A549 treated with GW870086 at 1 μM for 4 hours (cell line): ENCODE results near the gene PRLH. TPM values are rescaled to one million over a fixed set of nuclear protein-coding genes. Genes with fewer than 3 reads are reported as not detected.

Experiments
- total RNA-seq: library from RNA; stranded (reverse); fragments of 200-300 nt; extraction: Qiagen RNA extraction; gene quantifications from 5 replicates; pipeline ENCODE4 v1.2.3, GENCODE V29; 2022; ENCODE audit warnings: low read depth

The PRLH gene
- total RNA-seq, result not detected in 5 replicates

GRCh38 chr2:237566401-237567235, at the start of gene PRLH:
Gene PRLH, plus strand, starts transcription at chr2:237566574. Its CDS starts 0 bp downstream, at chr2:237566574.

GRCh38 chr2:237590272-237591140, 24.1 kb downstream of the PRLH start, which contains the start of gene RAB17:
Gene RAB17, minus strand, starts transcription at chr2:237590734. Its CDS starts 4,580 bp downstream, at chr2:237586154.

Other genes starting within 250 kb of the PRLH start
- 0.08 to 0.23 TPM (median 0.14 TPM) in 5 replicates for gene COL6A3, start 152.4 kb upstream of the PRLH start, total RNA-seq
- gene MLPH, start 79.3 kb upstream of the PRLH start, total RNA-seq, result 236 to 318 TPM (median 297 TPM) in 5 replicates
- gene RAB17, start 24.2 kb downstream of the PRLH start, total RNA-seq, result 0.16 to 0.71 TPM (median 0.34 TPM) in 5 replicates
- gene LRRFIP1, start 61.0 kb downstream of the PRLH start, total RNA-seq, result 65.1 to 96.5 TPM (median 93.4 TPM) in 5 replicates
- 0.23 to 0.33 TPM (median 0.24 TPM) in 4 of 5 replicates, not detected in the other for gene RBM44, start 232.2 kb downstream of the PRLH start, total RNA-seq